H1 (cell line): ENCODE results near the gene SCN4A. TPM values are rescaled to one million over a fixed set of nuclear protein-coding genes. Genes with fewer than 3 reads are reported as not detected.

Source experiments
- ASH2L ChIP-seq: fragments of 200-600, 300-600 bp; sonication (generic); IDR thresholded peaks from one replicate; pipeline ENCODE4 v1.7.1; 2017; ENCODE audit warnings: low read length
- CHD2 ChIP-seq: IDR thresholded peaks from 2 replicates; pipeline ENCODE4 v1.6.1; 2012; ENCODE audit warnings: low read length, improper control_type of control experiment
- CHD7 ChIP-seq: fragments of 300-600 bp; sonication (generic); IDR thresholded peaks from 2 replicates; pipeline ENCODE4 v1.7.1; 2012; ENCODE audit warnings: low read length, moderate library complexity, mild to moderate bottlenecking, inconsistent platforms; ENCODE audit not compliant: insufficient replicate concordance
- CREB1 ChIP-seq: IDR thresholded peaks from 2 replicates; pipeline ENCODE4 v1.6.1; 2012; ENCODE audit warnings: inconsistent platforms
- EZH2 ChIP-seq: fragments of 200-600 bp; sonication (generic); IDR thresholded peaks from 2 replicates; pipeline ENCODE4 v1.7.1; 2012; ENCODE audit warnings: low read depth, mild to moderate bottlenecking, moderate library complexity, low read length, inconsistent platforms; ENCODE audit not compliant: severe bottlenecking
- GTF2F1 ChIP-seq: IDR thresholded peaks from 2 replicates; pipeline ENCODE4 v1.6.1; 2012; ENCODE audit warnings: low read depth, low read length, improper control_type of control experiment, borderline replicate concordance
- JUND ChIP-seq: IDR thresholded peaks from 2 replicates; pipeline ENCODE4 v1.6.1; 2011; ENCODE audit warnings: mild to moderate bottlenecking, improper control_type of control experiment, low read length
- MAFK ChIP-seq: IDR thresholded peaks from 2 replicates; pipeline ENCODE4 v1.6.1; 2012; ENCODE audit warnings: low read depth, mild to moderate bottlenecking, improper control_type of control experiment, low read length
- MAX ChIP-seq: IDR thresholded peaks from 2 replicates; pipeline ENCODE4 v1.6.1; 2012; ENCODE audit warnings: inconsistent platforms
- POLR2A ChIP-seq, 2 experiments: IDR thresholded peaks; 1 replicate in 1 of 2; 2 replicates in 1 of 2; pipeline ENCODE4 v1.6.1; 2011; ENCODE audit warnings: low read depth in 2 of 2, low read length in 2 of 2, mild to moderate bottlenecking in 2 of 2; ENCODE audit errors: control extremely low read depth in 1 of 2
- POU5F1 ChIP-seq: IDR thresholded peaks from 2 replicates; pipeline ENCODE4 v1.6.1; 2011; ENCODE audit warnings: low read depth, mild to moderate bottlenecking, low read length, moderate library complexity
- RAD21 ChIP-seq, 2 experiments: IDR thresholded peaks in 1 of 2; conservative IDR thresholded peaks in 1 of 2; 2 replicates each; pipeline ENCODE4 v1.6.1; 2011; ENCODE audit warnings: low read depth in 2 of 2, low read length in 2 of 2, improper control_type of control experiment in 1 of 2, inconsistent platforms in 1 of 2, mild to moderate bottlenecking in 1 of 2, moderate library complexity in 1 of 2
- SUZ12 ChIP-seq: fragments of 200-600 bp; sonication (generic); IDR thresholded peaks from 2 replicates; pipeline ENCODE4 v1.6.1; 2012; ENCODE audit warnings: mild to moderate bottlenecking, inconsistent platforms, low read length, moderate library complexity, mixed read lengths
- polyA plus RNA-seq, 7 experiments: library from polyadenylated mRNA; depleted of rRNA in 3 of 7; stranded (reverse) in 5 of 7; unstranded in 2 of 7; fragments of >200 nt in 5 of 7; fragments of 200-250 nt in 2 of 7; gene quantifications; 1 replicate in 5 of 7; 2 replicates in 1 of 7; 4 replicates in 1 of 7; pipeline versions ENCODE4 v1.2.1 to v1.2.3, GENCODE V29; 2011 to 2013; ENCODE audit warnings: missing spikeins in 2 of 7, mixed read lengths in 2 of 7
- total RNA-seq: library from RNA; stranded (reverse); fragmentation: NEBNext Ultra II Directional; extraction: Animal tissue kit (Norgen Biotek cat#: 25700); gene quantifications from 2 replicates; pipeline ENCODE4 v1.2.1, GENCODE V29; 2021

The SCN4A gene
- total and polyA plus RNA-seq, 2 of the 8 experiments (the other 6 are each of a cell fraction or from before 2014, with no cell fraction given) = 5.0 to 8.5 TPM

GRCh38 chr17:63918305-63918704 is 54.4 kb downstream of the SCN4A start (continued):
- TF ChIP-seq CHD7 (no peak), JUND (no peak), ASH2L (no peak), CHD2 (no peak), POLR2A (IDR thresholded peaks at IDR 0.05; ENCODE audit: control extremely low read depth in 1 of 2, low read depth in 2 of 2, low read length in 2 of 2) (no peak), GTF2F1 (no peak), MAFK (no peak), MAX (no peak), RAD21 (IDR thresholded peaks at IDR 0.05 in 1 of 2, conservative IDR thresholded peaks at IDR 0.05 in 1 of 2; ENCODE audit: low read depth in 2 of 2, low read length in 2 of 2) (peak; percentile 25 to 30; a peak in 2 of 4 replicates), EZH2 (no peak), CREB1 (no peak), POU5F1 (no peak), SUZ12 (no peak)
